CD4-positive, alpha-beta memory T cell (primary cell): ENCODE measurements around the gene EHD4. TPM values are rescaled to one million over a fixed set of nuclear protein-coding genes. Genes with fewer than 3 reads are reported as not detected.

ENCODE experiments used
- CTCF ChIA-PET: fragments of 350-600 bp; sonication (Branson Sonifier 250); formaldehyde crosslinking; loops from one replicate; lab custom pipeline; 2021; ENCODE audit warnings: inconsistent platforms; ENCODE audit not compliant: partially characterized antibody; lab: Charles Lee
- POLR2A ChIA-PET: fragments of 350-600 bp; sonication (Branson Sonifier 250); formaldehyde crosslinking; loops from one replicate; lab custom pipeline; 2021; ENCODE audit not compliant: partially characterized antibody; lab: Charles Lee
- DNase-seq, 5 donors: peaks; one replicate each; pipeline versions ENCODE4 v3.0.0 to v3.0.0-alpha.2; 2020 to 2022; ENCODE audit warnings: mixed read lengths in 1 of 5
- H3K27ac ChIP-seq: one replicate; pipeline ENCODE4 v1.7.0; 2013; ENCODE audit warnings: low read depth, low read length
- H3K27me3 ChIP-seq: 2 replicates; pipeline ENCODE4 v1.7.0; 2013; ENCODE audit warnings: mild to moderate bottlenecking, low read length, moderate library complexity; ENCODE audit not compliant: insufficient read depth
- H3K36me3 ChIP-seq: 2 replicates; pipeline ENCODE4 v1.7.0; 2013; ENCODE audit warnings: mild to moderate bottlenecking, low read length, moderate library complexity; ENCODE audit not compliant: insufficient read depth
- H3K4me1 ChIP-seq: 2 replicates; pipeline ENCODE4 v1.7.0; 2013; ENCODE audit warnings: mild to moderate bottlenecking, low read length, moderate library complexity; ENCODE audit not compliant: insufficient read depth
- H3K4me3 ChIP-seq, 2 donors: one replicate each; pipeline ENCODE4 v1.7.0; 2013; ENCODE audit warnings: low read length in 2 of 2, mild to moderate bottlenecking in 1 of 2
- H3K9me3 ChIP-seq, 2 donors: one replicate each; pipeline ENCODE4 v1.7.0; 2013; ENCODE audit warnings: low read length in 2 of 2, control low read depth in 1 of 2; ENCODE audit not compliant: control insufficient read depth in 1 of 2
- H3K27ac Mint-ChIP-seq, 7 donors: one replicate each; pipeline ENCODE4 v1.8.0; 2020 to 2021; ENCODE audit warnings: mixed read lengths in 7 of 7, mild to moderate bottlenecking in 6 of 7, inconsistent platforms in 3 of 7, moderate library complexity in 3 of 7
- H3K27me3 Mint-ChIP-seq, 2 donors: one replicate each; pipeline ENCODE4 v1.8.0; 2020 to 2021; ENCODE audit warnings: mixed read lengths in 2 of 2
- H3K36me3 Mint-ChIP-seq, 2 donors: one replicate each; pipeline ENCODE4 v1.8.0; 2020 to 2021; ENCODE audit warnings: mixed read lengths in 2 of 2, inconsistent platforms in 1 of 2, mild to moderate bottlenecking in 1 of 2
- H3K4me1 Mint-ChIP-seq, 4 donors: one replicate each; pipeline ENCODE4 v1.8.0; 2020 to 2021; ENCODE audit warnings: mixed read lengths in 4 of 4, mild to moderate bottlenecking in 1 of 4
- H3K4me3 Mint-ChIP-seq, 8 donors: one replicate each; pipeline ENCODE4 v1.8.0; 2020 to 2021; ENCODE audit warnings: mixed read lengths in 8 of 8, mild to moderate bottlenecking in 7 of 8, moderate library complexity in 6 of 8, inconsistent platforms in 3 of 8
- H3K9me3 Mint-ChIP-seq, 8 donors: one replicate each; pipeline ENCODE4 v1.8.0; 2020 to 2021; ENCODE audit warnings: mixed read lengths in 8 of 8, mild to moderate bottlenecking in 5 of 8, inconsistent platforms in 3 of 8, moderate library complexity in 1 of 8
- intact Hi-C: fragments of 100-400 bp; cut with micrococcal nuclease; formaldehyde crosslinking; loops from one replicate; pipeline ENCODE4 v1.15.1; 2023
- microRNA-seq: library from miRNA; unstranded; fragments of <30 nt; microRNA quantifications from one replicate; pipeline ENCODE4 v1.2.0, GENCODE V29; 2021; ENCODE audit warnings: borderline replicate concordance, borderline number of aligned reads, borderline microRNAs expressed, mixed read lengths
- polyA plus RNA-seq, 2 donors: library from polyadenylated mRNA; unstranded; fragments of 300-500 nt; fragmentation: Illumina TruSeq; gene quantifications; one replicate each; pipeline ENCODE4 v1.2.3, GENCODE V29; 2021
- total RNA-seq, 2 experiments: library from RNA; stranded (reverse); gene quantifications; one replicate each; pipeline ENCODE4 v1.2.3, GENCODE V29; 2021

EHD4 gene
- total and polyA plus RNA-seq, 4 experiments from 2014 or later = 13.9 to 16.4 (median 15.4) TPM

DNA sequence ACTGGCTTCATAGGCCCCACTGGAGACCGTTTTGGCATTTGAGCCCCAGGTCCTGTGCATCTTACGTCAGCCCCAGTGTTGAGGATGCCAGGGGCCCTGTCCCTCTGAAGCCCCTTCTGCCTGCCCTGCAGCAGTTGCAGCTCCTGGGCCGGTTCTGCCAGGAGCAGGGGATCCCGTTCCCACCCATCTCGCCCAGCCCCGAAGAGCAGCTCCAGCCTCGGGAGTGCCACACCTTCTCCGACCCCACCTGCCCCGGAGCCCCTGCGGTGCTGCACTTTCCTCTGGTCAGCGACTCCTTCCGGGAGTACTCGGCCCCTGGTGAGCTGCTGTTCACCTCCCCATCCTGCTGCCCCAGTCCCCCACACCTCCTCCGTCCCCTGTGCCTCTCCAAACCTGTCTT is 125.2 kb downstream of the EHD4 start:
- no peak overlapping the region for H3K4me3 ChIP-seq
- H3K36me3 Mint-ChIP-seq = peaks cover 0 to 34% of the 10 kb centered on the region in 2 donors
- no peak overlapping the region for H3K27ac ChIP-seq
- intact Hi-C loops = no loop called here
- POLR2A ChIA-PET = no interaction called here
- H3K4me1 Mint-ChIP-seq = peaks cover 0 to 2% (median 0%) of the 10 kb centered on the region in 4 donors
- H3K27me3 ChIP-seq = no peaks in the 10 kb centered on the region
- H3K4me3 Mint-ChIP-seq = no peak overlapping the region
- H3K9me3 Mint-ChIP-seq = no peaks in the 10 kb centered on the region
- H3K27me3 Mint-ChIP-seq = no peaks in the 10 kb centered on the region
- H3K9me3 ChIP-seq = no peaks in the 10 kb centered on the region
- DNase-seq = no peak
- H3K4me1 ChIP-seq = no peaks in the 10 kb centered on the region
- no peak overlapping the region for H3K27ac Mint-ChIP-seq
- peaks cover 18% of the 10 kb centered on the region for H3K36me3 ChIP-seq
- CTCF ChIA-PET = interaction anchor here (1.7 kb wide), 1 partner anchor 17 kb away, joined by 3 read pairs; no protein-coding TSS in a partner anchor

Small RNA genes within 50 kb of the gene (microRNA-seq; reads per million reads assigned to microRNA genes)
- gene MIR4310 = not detected

Other genes starting within 250 kb of the EHD4 start
- gene MAPKBP1, start 198.1 kb downstream of the EHD4 start, total RNA-seq = 10 to 100 TPM; 39.7 to 42.6 TPM
- 1 to 10 TPM in 1 of 2 donors, under 1 TPM in 1; 0.87 to 3.8 TPM for gene MAPKBP1, start 198.1 kb downstream of the EHD4 start, polyA plus RNA-seq
- 10 to 100 TPM; 75.0 to 78.5 TPM for gene JMJD7, start 144.5 kb downstream of the EHD4 start, total RNA-seq
- gene JMJD7, start 144.5 kb downstream of the EHD4 start, polyA plus RNA-seq = 10 to 100 TPM; 18.7 to 28.0 TPM
- gene PLA2G4B, start 133.7 kb downstream of the EHD4 start, total RNA-seq = 10 to 100 TPM; 64.5 to 64.9 TPM
- gene PLA2G4B, start 133.7 kb downstream of the EHD4 start, polyA plus RNA-seq = 1 to 10 TPM; 1.5 to 2.8 TPM
- 1 to 10 TPM; 2.4 to 2.7 TPM for gene SPTBN5, start 78.5 kb downstream of the EHD4 start, total RNA-seq
- under 1 TPM in 1 of 2 donors, not detected in 1; 0.03 TPM for gene SPTBN5, start 78.5 kb downstream of the EHD4 start, polyA plus RNA-seq
- not detected for gene PLA2G4E, start 48.5 kb upstream of the EHD4 start, total RNA-seq
- not detected for gene PLA2G4E, start 48.5 kb upstream of the EHD4 start, polyA plus RNA-seq
- gene PLA2G4D, start 122.0 kb upstream of the EHD4 start, total RNA-seq = not detected
- gene PLA2G4D, start 122.0 kb upstream of the EHD4 start, polyA plus RNA-seq = not detected
- not detected for gene PLA2G4F, start 184.1 kb upstream of the EHD4 start, total RNA-seq
- not detected for gene PLA2G4F, start 184.1 kb upstream of the EHD4 start, polyA plus RNA-seq
- gene VPS39, start 235.7 kb upstream of the EHD4 start, total RNA-seq = 100 to 1,000 TPM; 114 to 120 TPM
- gene VPS39, start 235.7 kb upstream of the EHD4 start, polyA plus RNA-seq = 10 to 100 TPM; 21.2 to 39.1 TPM